SIG-M5 treated with dmso at 0.1 percent for 504 hours (cell line): ENCODE data around the gene SMCHD1.
"Not testable (repeated sequence)": the region's sequence is repeated elsewhere in the genome, so short reads cannot be mapped to it uniquely, and the experiment has no call there.

ENCODE experiments used
- DNase-seq: peaks from one replicate; lab custom pipeline; 2025; ENCODE audit not compliant: unreplicated experiment; lab: John Stamatoyannopoulos, UW

Gene SMCHD1

DNA sequence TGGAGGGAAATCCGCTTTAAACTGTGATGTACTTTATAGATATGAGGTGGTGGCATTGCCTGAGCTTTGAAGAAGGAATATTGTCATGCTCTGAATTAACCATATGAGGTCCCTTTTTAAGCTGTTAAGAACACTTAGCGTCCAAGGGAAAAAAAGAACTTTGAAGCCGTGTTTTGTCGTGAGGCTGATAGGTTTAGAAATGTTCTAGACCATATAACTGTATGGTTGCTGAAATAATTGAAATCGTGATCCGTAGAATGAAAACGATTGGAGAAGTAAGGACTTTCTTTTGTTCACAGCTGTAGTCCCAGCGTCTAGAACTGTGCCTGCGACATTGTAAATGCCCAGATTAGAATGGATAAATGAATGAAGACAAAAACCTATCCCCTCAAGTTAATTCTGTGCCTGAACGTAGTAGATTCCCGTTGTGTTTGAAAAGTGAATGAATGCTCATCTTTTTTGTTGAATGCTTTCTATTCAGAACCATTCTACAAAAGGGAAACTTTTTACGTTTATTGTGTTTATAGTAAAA, 1.5 kb downstream of the SMCHD1 start:
- DNase-seq = peak; percentile 40

DNA sequence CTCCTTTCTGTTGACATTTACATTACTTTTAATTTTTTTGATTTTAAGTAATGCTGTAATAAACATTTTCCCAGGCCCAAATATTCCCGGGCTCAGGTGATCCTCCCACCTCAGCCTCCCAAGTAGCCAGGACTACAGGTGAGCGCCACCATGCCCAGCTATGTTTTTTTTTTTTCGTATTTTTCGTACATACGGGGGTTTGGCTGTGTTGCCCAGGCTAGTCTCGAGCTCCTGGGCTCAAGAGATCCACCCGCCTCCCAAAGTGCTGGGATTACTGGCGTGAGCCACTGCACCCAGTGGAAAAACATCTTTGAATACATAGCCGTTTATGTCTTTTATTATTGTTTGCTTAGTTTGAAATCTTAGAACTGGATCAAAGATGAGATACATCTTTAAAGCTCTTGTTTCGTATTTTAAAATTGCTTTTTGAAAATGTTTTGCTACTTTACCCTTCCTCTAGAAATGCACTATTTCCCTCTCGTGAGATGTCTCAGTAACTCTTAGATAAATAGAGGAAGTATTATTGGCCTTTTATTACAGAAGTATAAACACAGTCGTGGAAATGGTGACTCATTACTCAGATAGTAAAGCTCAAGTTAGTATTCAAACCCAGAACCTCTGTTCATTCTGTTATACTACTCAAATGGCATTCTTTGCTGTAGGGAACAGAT, 2.4 kb downstream of the SMCHD1 start:
- peak; percentile 97 for DNase-seq

DNA sequence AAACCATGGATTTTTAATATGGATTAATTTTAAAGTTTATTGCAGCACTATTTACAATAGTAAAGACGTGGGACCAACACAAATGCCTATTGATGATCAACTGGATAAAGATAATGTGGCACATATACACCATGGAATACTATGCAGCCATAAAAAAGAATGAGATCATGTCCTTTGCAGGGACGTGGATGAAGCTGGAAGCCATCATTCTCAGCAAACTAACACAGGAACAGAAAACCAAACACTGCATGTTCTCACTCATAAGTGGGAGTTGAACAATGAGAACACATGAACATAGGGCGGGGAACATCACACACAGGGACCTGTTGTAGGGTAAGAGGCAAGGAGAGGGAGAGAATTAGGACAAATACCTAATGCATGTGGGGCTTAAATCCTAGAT, 5.3 kb downstream of the SMCHD1 start:
- DNase-seq = not testable (repeated sequence)

DNA sequence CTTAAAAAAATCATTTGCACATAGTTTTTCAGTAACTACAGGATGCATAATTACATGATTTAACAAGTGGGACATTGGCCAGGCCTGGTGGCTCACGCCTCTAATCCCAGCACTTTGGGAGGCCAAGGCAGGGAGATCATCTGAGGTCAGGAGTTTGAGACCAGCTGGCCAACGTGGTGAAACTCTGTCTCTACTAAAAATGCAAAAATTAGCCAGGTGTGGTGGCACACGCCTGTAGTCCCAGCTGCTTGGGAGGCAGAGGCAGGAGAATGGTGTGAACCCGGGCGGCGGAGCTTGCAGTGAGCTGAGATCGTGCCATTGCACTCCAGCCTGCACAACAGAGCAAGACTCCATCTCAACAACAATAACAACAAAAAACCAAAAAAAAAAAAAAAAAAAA, 6.8 kb downstream of the SMCHD1 start:
- not testable (repeated sequence) for DNase-seq

- DNase-seq = no peak
These were observed 7.5 kb downstream of the SMCHD1 start for GRCh38 chr18:2662990-2663389.

- no peak for DNase-seq
These were observed 16.9 kb downstream of the SMCHD1 start for GRCh38 chr18:2672410-2672809.

DNA sequence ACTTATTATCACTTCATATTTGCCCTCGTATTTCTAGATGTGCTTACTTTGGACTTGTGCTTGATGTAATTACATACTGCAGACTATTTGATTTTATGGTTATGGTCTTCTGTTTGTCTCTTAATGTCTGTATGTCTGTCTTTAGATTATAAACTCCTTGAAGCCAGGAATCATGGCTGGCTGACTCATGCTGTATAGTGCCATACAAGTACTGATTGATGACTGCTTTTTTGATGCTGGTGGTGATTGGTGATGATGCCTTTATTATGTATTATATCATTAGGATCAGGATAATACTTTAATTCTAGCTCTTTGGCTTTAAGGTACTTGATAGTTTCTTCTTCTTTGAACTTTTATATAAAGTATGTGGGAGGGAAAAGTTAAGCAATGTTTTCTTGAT, 17.3 kb downstream of the SMCHD1 start:
- DNase-seq = no peak

- not testable (repeated sequence) for DNase-seq
These were observed 23.4 kb downstream of the SMCHD1 start for GRCh38 chr18:2678933-2679332.

- DNase-seq = no peak
These were observed 24.8 kb downstream of the SMCHD1 start for GRCh38 chr18:2680216-2680792.

GRCh38 chr18:2681993-2682603, 26.6 kb downstream of the SMCHD1 start:
- DNase-seq = no peak

DNA sequence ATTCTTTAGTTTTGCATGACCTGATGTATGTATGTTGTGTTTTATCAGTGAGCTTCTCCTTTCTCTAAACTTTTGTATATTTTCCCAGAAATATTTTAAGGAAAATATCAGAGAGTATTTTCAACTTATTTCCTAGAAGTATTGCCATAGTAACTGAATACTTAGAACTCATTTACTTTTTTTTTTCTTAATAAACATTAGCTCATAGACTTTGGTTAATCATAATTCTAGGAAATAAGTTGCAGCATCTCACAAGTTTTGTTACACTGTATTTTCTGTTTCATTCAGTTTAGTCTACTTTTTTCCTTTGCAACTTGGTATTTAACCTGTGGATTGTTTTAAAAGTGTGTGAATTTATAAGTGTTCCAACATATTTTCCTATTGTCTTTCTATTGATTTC, 27.5 kb downstream of the SMCHD1 start:
- no peak for DNase-seq

DNA sequence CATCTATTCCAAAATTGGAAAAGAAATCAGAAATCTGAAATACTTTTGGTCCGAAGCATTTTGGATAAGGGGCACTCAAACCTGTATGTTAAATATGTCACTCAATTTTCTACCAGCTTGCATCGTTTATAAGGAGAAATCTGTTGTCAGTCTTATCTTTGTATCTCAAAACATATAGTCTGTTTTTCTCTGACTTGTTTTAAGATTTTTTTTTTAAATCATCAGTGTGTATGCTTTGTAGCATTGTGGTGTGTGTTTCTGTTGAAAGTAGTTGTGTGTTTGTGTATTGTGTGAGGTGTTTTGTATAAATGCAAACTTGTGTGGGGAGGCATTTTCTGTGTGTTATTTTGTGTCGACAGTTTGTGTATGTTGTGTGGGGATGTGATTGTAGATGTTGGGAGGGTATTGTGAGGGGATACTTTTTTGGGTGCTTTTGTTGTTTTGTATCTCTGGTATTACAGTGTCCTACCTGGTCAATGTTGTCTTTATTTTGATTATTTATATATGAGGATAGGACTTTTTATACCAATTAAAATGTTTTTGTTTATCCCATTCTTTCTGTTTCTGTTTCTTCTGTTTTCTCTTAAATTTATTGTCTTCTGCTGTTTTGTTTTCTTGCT, 30.9 kb downstream of the SMCHD1 start:
- DNase-seq = no peak

- no peak for DNase-seq
These were observed 32.0 kb downstream of the SMCHD1 start for GRCh38 chr18:2687390-2688001.

GRCh38 chr18:2692508-2692907, 37.0 kb downstream of the SMCHD1 start:
- DNase-seq = no peak

DNA sequence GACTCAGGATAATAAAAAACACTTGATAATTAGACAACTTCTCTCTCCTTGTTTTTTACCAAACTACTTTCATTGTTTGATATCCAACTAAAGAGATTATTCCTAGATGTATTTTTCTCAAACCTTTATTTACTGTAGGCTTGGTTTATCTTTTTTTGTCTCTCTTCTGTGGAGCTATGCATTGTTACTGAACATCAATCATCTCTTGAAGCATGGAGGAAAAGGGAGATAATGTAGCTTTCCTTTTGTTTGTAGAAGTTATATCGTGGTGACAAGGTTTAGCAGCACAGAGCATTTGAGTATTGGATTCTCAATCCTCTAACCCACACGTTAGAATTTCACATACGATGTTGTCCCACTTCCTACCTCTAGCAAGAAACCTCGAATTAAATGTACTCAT, 41.7 kb downstream of the SMCHD1 start:
- DNase-seq = no peak

DNA sequence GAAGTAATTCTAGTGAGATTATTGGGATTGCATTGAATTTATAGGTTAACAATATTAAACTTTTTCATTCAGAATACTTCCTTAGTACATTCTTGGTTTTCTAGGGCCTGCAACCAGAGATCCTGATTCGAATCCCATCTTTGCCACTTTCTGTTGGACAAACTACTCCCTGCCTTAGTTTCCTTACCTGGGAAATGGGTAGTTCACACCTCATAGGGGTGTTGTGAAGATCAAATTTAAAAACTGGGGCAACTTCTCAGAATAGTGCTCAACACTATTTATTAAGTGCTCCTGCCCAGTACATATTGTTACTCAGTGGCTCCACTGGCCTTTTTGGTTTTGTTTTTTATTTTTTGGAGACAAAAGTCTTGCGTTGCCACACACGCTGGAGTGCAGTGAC, 43.5 kb downstream of the SMCHD1 start:
- DNase-seq = no peak

DNA sequence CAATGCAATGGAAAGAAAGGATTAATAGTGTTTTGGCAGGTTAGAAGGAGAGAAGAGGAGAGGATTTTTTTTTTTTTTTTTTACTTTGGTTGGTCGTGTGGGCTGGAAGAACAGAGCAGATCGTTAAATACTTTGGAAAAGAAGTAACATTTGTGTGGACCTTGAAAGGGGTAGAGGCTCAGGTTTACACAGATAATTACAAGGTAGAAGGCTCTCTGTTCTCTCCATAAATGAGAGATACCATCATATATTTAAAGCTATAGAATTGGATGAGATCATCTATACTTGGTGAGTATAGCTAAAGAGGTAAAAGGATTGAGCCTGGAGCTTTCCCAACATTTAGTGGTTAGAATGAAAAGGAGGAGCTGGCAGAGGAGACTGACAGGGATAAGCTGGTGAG, 49.0 kb downstream of the SMCHD1 start:
- DNase-seq = no peak

DNA sequence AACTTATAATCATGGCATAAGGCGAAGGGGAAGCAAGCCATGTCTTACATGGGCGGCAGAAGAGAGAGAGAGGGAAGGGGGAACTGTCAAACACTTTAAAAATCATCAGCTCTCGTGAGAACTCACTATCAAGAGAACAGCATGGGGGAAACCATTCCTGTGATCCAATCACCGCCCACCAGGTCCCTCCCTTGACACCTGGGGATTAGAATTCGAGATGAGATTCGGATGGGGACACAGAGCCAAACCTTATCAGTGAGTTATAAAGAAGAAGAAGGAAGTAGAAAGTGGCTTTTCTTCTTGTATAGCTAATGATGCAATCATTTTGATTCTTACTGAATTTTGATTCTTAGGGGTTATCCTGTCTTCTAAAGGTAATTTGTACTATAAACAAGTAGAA, 51.4 kb downstream of the SMCHD1 start:
- peak; percentile 24 for DNase-seq

GRCh38 chr18:2707551-2708168, 52.1 kb downstream of the SMCHD1 start:
- no peak for DNase-seq

- no peak for DNase-seq
These were observed 53.8 kb downstream of the SMCHD1 start for GRCh38 chr18:2709316-2709715.

DNA sequence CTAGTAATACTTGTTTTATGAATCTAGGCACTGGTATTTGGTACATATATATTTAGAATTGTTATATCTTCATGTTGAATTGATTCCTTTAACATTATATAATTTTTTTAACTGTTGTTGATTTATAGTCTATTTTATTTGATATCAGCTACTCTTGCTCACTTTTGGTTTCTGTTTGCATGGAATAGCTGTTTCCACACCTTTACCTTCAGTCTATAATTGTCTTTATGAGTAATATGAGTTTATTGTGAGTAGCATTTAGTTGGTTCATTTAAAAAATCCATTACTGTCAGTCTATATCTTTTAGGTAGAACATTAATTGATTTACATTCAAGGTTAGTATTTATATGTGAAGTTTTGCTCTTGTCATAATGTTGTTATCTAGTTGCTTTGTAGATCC, 58.6 kb downstream of the SMCHD1 start:
- no peak for DNase-seq
